Stomach (tissue), 9 donors: ENCODE measurements around the gene ZNF575. TPM values are rescaled to one million over a fixed set of nuclear protein-coding genes. Genes with fewer than 3 reads are reported as not detected.
"Not testable (repeated sequence)": the region's sequence is repeated elsewhere in the genome, so short reads cannot be mapped to it uniquely, and the experiment has no call there.

Source experiments
- DNase-seq, 2 donors: peaks; one replicate each; pipeline versions ENCODE4 v3.0.0 to v3.0.0-alpha.2; 2013 to 2019
- H3K27ac ChIP-seq, 5 donors: fragments of 200-600 bp in 4 of 5; sonication (generic) in 4 of 5; one replicate each; pipeline ENCODE4 v1.5.1; 2013 to 2019; ENCODE audit warnings: mild to moderate bottlenecking in 1 of 5, moderate library complexity in 1 of 5
- H3K27me3 ChIP-seq, 3 donors: fragments of 200-600 bp; sonication (generic); one replicate each; pipeline ENCODE4 v1.5.1; 2017 to 2019; ENCODE audit warnings: mixed run types in 1 of 3
- H3K36me3 ChIP-seq, 4 donors: fragments of 200-600 bp; sonication (generic); 1 replicate in 3 of 4; 2 replicates in 1 of 4; pipeline ENCODE4 v1.5.1; 2016 to 2019
- H3K4me1 ChIP-seq, 4 donors: fragments of 200-600 bp; sonication (generic); one replicate each; pipeline ENCODE4 v1.5.1; 2016 to 2019
- H3K4me3 ChIP-seq, 4 donors: fragments of 200-600 bp; sonication (generic) in 3 of 4; one replicate each; pipeline ENCODE4 v1.5.1; 2016 to 2019; ENCODE audit warnings: mild to moderate bottlenecking in 1 of 4
- H3K9me3 ChIP-seq, 4 donors: fragments of 200-600 bp; sonication (generic); one replicate each; pipeline ENCODE4 v1.5.1; 2016 to 2019
- CTCF ChIP-seq, 7 experiments: fragments of 450-650 bp in 4 of 7; fragments of 200-600 bp in 3 of 7; sonication (generic) in 3 of 7; IDR thresholded peaks; one replicate each; pipeline ENCODE4 v1.5.1; 2016 to 2019; ENCODE audit warnings: antibody characterized with exemption in 7 of 7, control low read depth in 2 of 7, mild to moderate bottlenecking in 1 of 7
- EP300 ChIP-seq: sonication (generic); formaldehyde crosslinking; IDR thresholded peaks from one replicate; pipeline ENCODE4 v1.6.1; 2017; ENCODE audit warnings: antibody characterized with exemption
- POLR2A ChIP-seq, 4 donors: fragments of 450-650 bp; IDR thresholded peaks; one replicate each; pipeline ENCODE4 v1.6.1; 2016; ENCODE audit warnings: antibody characterized with exemption in 4 of 4, control low read depth in 2 of 4, mild to moderate bottlenecking in 1 of 4, moderate library complexity in 1 of 4
- POLR2AphosphoS5 ChIP-seq, 3 donors: sonication (generic); formaldehyde crosslinking; IDR thresholded peaks; one replicate each; pipeline ENCODE4 v1.6.1; 2016; ENCODE audit warnings: antibody characterized with exemption in 3 of 3
- WGBS, 5 donors: extraction: QIAGEN DNeasy Blood & Tissue Kit in 3 of 5; methylation state at CpG; one replicate each; pipeline versions ENCODE4 v1.1.5 to v1.1.7; 2013 to 2018; 5-methylcytosine and 5-hydroxymethylcytosine counted together
- intact Hi-C: fragments of 100-400 bp; cut with DNase I; formaldehyde crosslinking; loops from one replicate; pipeline ENCODE4 v1.15.1; 2023; ENCODE audit warnings: low total_unique reads
- polyA plus RNA-seq, 3 donors: library from polyadenylated mRNA; stranded (reverse); fragments of 200-250 nt; gene quantifications; one replicate each; pipeline ENCODE4 v1.2.3, GENCODE V29; 2013
- total RNA-seq, 5 donors: library from RNA; depleted of rRNA; stranded (reverse); fragments of >200 nt; gene quantifications; one replicate each; pipeline versions ENCODE4 v1.1.0 to v1.2.3, GENCODE V29; 2014 to 2016
- donor health status: healthy with polysubstance abuse.
- donor health status: Bipolar disorder and iron deficiency.
- donor health status: healthy.

ZNF575 gene
- total and polyA plus RNA-seq, 8 donors = 0.37 to 23.5 (median 0.76) TPM; not detected in 3

GRCh38 chr19:43519436-43520088, 13.4 kb upstream of the ZNF575 start:
- TF ChIP-seq CTCF (IDR thresholded peaks at IDR 0.05) = peak in 5 of 7 experiments; percentile 78 to 93 (median 90)
- TF ChIP-seq POLR2AphosphoS5 (IDR thresholded peaks at IDR 0.05) = peak in 1 of 3 donors; percentile 72
- no peak for TF ChIP-seq POLR2A (IDR thresholded peaks at IDR 0.05)
- Histone ChIP-seq H3K4me1 (peaks cover 2 to 38% (median 11%) of the 10 kb centered on the region in 4 donors), H3K4me3 (no peak overlapping the region), H3K27me3 (no peaks in the 10 kb centered on the region), H3K36me3 (peaks cover 4 to 27% (median 17%) of the 10 kb centered on the region in 4 donors), H3K9me3 (no peaks in the 10 kb centered on the region), H3K27ac (no peak overlapping the region)
- DNase-seq = peak; percentile 84 to 94
- intact Hi-C loops = loop anchor here (5.0 kb wide), 1 partner anchor 72 kb away; no protein-coding TSS in a partner anchor
- WGBS, 5 donors = 37 to 48% (median 41%) methylated on average over 10 of the region's 10 CpGs

DNA sequence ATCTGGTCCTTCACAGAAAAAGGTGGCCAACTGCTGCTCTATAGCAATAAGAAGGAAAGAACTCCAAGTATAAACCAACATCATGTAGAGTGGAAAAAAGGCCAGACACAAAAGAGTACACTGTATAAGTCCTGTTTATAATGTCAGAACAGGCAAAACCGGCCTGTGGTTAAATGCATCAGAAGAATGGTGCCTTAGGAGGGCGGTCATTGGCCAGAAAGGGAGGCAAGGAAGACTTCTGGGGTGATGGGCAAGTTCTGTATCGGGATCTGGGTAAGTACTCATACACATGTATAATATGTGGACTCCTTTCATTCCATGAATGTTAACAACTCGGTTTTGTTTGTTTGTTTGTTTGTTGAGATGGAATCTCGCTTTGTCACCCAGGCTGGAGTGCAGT, 10.1 kb upstream of the ZNF575 start:
- H3K27ac ChIP-seq = no peak overlapping the region
- DNase-seq = no peak
- no peak overlapping the region for H3K4me3 ChIP-seq
- TF ChIP-seq CTCF (IDR thresholded peaks at IDR 0.05) = no peak
- no peak for TF ChIP-seq EP300
- no peak for TF ChIP-seq POLR2A (IDR thresholded peaks at IDR 0.05)
- no peak for TF ChIP-seq POLR2AphosphoS5 (IDR thresholded peaks at IDR 0.05)
- peaks cover 0 to 12% (median 9%) of the 10 kb centered on the region in 4 donors for H3K36me3 ChIP-seq
- no peaks in the 10 kb centered on the region for H3K9me3 ChIP-seq
- intact Hi-C loops = loop anchor here (5.0 kb wide), 1 partner anchor 76 kb away; no protein-coding TSS in a partner anchor
- peaks cover 17 to 59% (median 34%) of the 10 kb centered on the region in 4 donors for H3K4me1 ChIP-seq
- no peaks in the 10 kb centered on the region for H3K27me3 ChIP-seq
- WGBS, 5 donors = 64 to 80% (median 74%) methylated on average over 5 of the region's 5 CpGs

DNA sequence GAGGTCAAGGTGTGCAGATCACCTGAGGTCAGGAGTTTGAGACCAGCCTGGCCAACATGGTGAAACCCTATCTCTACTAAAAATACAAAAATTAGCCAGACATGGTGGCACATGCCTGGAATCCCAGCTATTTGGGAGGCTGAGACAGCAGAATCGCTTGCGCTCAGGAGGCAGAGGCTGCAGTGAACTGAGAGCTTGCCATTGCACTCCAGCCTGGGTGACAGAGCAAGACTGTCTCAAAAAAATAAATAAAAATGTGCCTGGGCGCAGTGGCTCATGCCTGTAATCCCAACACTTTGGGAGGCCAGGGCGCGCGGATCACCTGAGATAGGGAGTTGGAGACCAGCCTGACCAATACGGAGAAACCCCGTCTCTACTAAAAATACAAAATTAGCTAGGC, 9.3 kb upstream of the ZNF575 start:
- WGBS, 5 donors = 92 to 99% (median 98%) methylated on average over 8 of the region's 8 CpGs
- not testable (repeated sequence) for H3K27ac ChIP-seq, H3K27me3 ChIP-seq, H3K4me3 ChIP-seq, H3K9me3 ChIP-seq, DNase-seq
- Histone ChIP-seq H3K36me3 (peaks cover 0 to 12% (median 9%) of the 10 kb centered on the region in 4 donors), H3K4me1 (peaks cover 17 to 63% (median 36%) of the 10 kb centered on the region in 4 donors)
- intact Hi-C loops = loop anchor here (5.0 kb wide), 1 partner anchor 76 kb away; no protein-coding TSS in a partner anchor

DNA sequence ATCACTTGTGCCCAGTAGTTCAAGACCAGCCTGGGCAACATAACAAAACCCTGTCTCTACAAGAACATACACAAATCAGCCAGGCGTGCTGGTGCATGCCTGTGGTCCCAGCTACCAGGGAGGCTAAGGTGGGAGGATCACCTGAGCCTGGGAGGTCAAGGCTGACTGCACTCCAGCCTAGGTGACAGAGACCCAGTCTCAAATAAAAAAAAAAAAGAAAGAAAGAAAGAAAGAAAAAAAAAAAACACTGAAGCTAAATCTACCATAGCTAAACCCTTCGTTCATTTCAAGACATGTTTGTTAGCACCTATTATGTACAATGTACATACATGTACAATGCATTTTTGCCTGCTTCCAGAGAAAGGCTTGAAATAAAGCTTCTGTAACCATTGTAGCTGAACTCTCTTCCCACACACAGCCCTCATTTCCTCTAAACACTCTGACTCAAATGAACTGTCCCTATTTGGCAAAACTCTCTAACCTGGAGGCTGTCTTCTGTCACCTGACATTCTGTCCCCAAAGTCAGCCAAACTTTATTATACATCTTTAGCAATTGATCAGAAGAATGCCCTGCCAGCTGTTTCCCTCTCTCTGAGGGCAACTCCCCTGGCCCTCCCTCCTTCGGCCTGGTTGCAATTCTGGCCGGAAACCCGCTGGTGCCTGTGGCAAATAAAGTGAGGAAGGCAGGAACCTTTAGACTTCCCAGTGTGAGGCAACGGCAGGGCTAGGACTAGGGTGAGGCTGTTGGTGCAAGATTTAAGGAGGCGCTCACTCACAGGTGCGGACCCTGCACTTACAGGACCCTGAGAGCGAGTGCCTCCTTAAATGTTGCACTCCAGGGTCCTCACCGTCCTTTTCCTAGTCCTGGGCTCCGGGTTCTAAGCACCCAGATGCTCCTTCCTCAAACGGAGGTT, 7.8 kb upstream of the ZNF575 start:
- no peaks in the 10 kb centered on the region for H3K9me3 ChIP-seq
- peak; percentile 65 to 83 for DNase-seq
- peak overlapping the region; percentile 86 to 94 (median 88) for H3K27ac ChIP-seq
- peaks cover 17 to 49% (median 32%) of the 10 kb centered on the region in 4 donors for H3K4me1 ChIP-seq
- TF ChIP-seq POLR2AphosphoS5 (IDR thresholded peaks at IDR 0.05) (peak in 2 of 3 donors; percentile 74 to 77), CTCF (IDR thresholded peaks at IDR 0.05) (no peak)
- intact Hi-C loops = loop anchor here (5.0 kb wide), 1 partner anchor 78 kb away; no protein-coding TSS in a partner anchor
- 7 to 11% (median 9%) methylated on average over 12 of the region's 12 CpGs for WGBS, 5 donors
- peak overlapping the region; percentile 61 to 96 (median 92) for H3K4me3 ChIP-seq
- no peaks in the 10 kb centered on the region for H3K27me3 ChIP-seq
- peaks cover 0 to 12% (median 9%) of the 10 kb centered on the region in 4 donors for H3K36me3 ChIP-seq
